ENCODE results near the gene TRO.
A peak's percentile ranks its signal among the peaks of the same experiment; 100 is the strongest.

Gene TRO, protein sequence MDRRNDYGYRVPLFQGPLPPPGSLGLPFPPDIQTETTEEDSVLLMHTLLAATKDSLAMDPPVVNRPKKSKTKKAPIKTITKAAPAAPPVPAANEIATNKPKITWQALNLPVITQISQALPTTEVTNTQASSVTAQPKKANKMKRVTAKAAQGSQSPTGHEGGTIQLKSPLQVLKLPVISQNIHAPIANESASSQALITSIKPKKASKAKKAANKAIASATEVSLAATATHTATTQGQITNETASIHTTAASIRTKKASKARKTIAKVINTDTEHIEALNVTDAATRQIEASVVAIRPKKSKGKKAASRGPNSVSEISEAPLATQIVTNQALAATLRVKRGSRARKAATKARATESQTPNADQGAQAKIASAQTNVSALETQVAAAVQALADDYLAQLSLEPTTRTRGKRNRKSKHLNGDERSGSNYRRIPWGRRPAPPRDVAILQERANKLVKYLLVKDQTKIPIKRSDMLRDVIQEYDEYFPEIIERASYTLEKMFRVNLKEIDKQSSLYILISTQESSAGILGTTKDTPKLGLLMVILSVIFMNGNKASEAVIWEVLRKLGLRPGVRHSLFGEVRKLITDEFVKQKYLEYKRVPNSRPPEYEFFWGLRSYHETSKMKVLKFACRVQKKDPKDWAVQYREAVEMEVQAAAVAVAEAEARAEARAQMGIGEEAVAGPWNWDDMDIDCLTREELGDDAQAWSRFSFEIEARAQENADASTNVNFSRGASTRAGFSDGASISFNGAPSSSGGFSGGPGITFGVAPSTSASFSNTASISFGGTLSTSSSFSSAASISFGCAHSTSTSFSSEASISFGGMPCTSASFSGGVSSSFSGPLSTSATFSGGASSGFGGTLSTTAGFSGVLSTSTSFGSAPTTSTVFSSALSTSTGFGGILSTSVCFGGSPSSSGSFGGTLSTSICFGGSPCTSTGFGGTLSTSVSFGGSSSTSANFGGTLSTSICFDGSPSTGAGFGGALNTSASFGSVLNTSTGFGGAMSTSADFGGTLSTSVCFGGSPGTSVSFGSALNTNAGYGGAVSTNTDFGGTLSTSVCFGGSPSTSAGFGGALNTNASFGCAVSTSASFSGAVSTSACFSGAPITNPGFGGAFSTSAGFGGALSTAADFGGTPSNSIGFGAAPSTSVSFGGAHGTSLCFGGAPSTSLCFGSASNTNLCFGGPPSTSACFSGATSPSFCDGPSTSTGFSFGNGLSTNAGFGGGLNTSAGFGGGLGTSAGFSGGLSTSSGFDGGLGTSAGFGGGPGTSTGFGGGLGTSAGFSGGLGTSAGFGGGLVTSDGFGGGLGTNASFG (N-terminal part only)

DNA sequence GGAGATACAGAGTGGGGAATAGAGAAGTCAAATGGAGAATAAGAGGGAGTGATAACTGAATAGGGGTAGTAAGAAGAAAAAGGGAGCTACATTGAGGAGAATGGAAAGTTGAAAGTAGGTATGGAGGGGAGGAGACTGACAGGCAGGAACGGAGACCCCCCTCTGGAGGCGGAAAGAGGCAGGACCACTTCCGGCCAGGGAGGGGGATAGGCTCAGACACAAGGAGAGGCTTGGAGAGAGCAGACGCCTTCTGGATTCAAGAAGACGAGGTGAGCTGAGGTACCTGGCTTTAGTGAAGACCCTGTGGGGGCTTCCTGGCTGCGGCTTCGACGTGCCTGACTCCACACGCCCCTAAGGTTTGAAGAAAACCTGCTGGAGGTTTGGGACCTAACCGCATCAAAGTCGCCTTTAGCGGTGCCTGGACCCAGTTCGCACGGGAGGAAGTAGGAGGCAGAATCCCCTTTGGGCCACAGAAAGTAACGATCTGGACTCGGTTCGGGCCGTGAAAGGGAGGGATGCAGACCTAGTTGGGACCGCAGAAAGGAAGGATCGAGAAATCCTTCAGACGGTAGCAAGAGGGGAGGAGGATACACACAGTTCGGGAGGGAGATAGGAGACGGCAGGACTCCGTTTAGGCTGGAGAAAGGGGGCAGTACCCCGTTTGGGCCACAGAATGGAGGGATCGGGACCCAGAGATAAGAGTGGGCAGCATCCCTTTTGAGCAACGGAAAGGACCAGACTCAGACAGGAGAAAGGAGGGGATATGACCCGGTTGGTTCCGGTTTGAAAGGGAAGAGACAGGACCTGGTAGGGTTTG, at the start of gene TRO:
Gene TRO, plus strand, starts transcription at position 215 of the 817 bp plus-strand sequence. CDS start 1,423 bp downstream, outside the sequence.
- peak; percentile 45 for DNase-seq

DNA sequence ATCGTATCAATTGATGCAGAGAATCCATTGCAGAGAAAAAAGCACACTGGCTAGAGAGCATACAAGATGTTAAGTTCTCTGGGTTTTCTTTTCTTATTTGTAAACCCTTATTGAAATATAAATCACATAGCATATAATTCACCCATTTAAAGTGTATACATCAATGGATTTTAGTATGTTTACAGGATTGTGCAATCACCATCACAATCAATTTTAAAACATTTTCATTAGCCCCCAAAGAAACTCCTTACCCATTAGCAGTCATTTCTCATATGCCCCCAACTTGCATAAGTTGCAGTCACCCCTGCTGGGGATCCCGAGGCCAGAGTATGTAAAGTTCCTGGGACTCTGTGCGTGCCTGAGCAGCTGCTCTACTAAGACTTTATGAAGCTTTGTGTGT, 34.9 kb upstream of the TRO start:
- DNase-seq, result no peak

DNA sequence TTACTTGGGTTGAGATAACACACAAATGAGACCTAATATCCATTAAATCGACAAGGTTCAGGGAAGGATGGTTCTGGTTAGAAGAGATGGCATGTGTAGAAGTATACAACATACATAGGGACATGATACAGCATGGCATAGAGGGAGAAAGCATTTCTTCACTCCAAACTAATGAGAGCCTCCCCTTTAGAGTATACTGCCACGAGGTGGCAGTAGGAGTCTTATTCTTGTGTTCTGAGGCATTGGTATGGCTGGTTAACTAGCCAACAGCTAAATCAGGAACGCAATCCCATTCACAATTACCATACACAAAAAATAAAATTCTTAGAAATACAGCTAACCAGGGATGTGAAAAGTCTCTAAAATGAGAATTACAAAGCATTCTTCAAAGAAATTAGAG, 29.1 kb upstream of the TRO start:
- DNase-seq, result no peak

DNA sequence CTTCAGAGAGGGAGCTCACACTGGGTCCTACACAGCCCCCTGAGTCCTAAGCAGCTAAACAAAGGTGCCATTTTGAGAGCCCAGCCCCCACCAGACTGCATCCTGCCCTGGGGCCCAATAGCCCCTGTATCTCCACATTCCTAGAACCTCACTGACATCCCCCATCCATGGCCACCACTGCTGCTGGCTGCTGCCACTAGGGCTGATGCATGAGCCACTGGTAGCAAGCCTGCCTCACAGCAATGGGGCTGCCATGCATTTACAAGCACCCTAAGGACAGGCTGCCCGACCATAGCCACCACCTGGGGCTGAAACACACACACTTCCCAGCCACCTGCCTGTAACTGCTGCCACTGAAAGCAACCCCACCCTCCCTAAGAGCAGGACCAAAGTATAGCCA, 26.5 kb upstream of the TRO start:
- DNase-seq, result no peak

DNA sequence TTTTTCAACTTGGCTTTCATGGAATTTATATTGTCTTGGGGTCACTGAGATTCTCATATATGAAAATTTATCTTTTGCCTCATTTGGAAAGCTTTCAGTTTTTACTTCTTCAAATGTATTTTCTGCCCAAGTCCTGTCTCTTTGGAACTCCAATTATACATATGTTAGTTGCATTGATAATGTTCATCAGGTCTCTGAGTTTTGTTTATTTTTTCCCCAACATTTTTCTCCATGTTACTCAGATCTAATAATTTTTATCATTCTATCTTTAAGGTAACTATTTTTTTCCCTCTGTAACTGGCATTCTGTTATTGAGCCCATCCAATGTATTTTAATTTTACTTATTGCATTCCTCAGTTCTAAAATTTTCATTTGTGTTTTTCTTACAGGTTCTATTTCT, 10.7 kb upstream of the TRO start:
- DNase-seq, result no peak

DNA sequence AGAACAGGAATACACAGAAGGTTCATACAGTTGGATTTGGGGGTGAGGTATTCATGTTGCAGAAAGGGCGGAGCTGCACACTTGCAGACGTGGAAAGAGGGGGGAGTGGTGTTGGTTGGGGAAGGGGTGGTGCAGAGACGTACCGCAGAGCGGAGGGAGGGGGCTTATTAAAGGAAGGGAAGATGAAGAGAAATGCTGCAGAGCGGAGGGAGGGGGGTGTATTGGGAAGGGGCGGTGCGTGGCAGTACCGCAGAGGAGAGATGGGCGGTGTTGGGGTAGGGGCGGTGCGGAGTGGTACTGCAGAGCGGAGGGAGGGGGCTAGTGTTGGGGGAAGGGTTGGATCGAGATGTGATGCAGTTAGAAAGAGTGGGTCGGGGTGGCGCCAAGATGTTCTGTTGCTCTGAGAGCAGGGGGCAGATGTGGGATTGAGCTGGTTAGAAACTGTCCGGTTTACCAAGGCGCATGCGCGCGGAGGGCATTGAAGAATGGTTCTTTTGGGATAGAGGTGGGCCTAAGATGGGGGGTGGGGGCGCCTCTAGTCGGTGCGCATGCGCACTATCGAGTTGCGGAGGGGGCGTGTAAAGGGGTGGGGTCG, 900 bp downstream of the TRO start:
- DNase-seq, result peak; percentile 88

DNA sequence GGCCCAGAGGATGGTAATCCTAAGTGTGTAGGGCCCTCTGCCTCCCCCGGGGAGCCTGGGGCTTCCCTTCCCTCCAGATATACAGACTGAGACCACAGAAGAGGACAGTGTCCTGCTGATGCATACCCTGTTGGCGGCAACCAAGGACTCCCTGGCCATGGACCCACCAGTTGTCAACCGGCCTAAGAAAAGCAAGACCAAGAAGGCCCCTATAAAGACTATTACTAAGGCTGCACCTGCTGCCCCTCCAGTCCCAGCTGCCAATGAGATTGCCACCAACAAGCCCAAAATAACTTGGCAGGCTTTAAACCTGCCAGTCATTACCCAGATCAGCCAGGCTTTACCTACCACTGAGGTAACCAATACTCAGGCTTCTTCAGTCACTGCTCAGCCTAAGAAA, 1.9 kb downstream of the TRO start:
- no peak for DNase-seq

DNA sequence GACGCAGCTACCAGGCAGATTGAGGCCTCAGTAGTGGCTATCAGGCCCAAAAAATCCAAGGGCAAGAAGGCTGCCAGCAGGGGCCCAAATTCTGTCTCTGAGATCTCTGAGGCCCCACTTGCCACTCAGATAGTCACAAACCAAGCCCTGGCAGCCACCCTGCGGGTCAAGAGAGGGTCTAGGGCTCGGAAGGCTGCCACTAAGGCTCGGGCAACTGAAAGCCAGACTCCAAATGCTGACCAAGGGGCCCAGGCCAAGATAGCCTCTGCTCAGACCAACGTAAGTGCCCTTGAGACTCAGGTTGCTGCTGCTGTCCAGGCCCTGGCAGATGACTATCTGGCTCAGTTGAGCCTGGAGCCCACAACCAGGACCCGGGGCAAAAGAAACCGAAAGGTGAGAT, 2.8 kb downstream of the TRO start:
- no peak for DNase-seq

DNA sequence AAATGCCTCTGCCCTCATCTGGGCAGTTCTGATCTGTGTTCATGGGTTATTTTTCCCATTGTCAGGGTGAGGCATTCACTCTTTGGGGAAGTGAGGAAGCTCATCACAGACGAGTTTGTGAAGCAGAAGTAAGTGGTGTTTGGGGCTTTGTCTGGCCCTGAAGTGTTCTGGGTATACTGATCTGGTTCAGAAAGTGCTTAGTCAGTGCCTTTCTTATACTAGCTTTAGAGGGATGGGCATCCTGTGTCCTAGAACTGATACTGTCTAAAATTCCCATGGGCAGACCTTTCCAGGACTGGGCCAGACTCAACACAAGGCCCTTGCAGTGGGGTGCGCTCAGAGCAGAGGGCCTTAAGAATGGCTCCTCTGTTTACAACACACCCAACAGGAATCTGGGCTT, 6.4 kb downstream of the TRO start:
- no peak for DNase-seq

DNA sequence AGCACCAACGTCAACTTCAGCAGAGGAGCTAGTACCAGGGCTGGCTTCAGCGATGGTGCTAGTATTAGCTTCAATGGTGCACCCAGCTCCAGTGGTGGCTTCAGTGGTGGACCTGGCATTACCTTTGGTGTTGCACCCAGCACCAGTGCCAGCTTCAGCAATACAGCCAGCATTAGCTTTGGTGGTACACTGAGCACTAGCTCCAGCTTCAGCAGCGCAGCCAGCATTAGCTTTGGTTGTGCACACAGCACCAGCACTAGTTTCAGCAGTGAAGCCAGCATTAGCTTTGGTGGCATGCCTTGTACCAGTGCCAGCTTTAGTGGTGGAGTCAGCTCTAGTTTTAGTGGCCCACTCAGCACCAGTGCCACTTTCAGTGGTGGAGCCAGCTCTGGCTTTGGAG, 8.3 kb downstream of the TRO start:
- no peak for DNase-seq

DNA sequence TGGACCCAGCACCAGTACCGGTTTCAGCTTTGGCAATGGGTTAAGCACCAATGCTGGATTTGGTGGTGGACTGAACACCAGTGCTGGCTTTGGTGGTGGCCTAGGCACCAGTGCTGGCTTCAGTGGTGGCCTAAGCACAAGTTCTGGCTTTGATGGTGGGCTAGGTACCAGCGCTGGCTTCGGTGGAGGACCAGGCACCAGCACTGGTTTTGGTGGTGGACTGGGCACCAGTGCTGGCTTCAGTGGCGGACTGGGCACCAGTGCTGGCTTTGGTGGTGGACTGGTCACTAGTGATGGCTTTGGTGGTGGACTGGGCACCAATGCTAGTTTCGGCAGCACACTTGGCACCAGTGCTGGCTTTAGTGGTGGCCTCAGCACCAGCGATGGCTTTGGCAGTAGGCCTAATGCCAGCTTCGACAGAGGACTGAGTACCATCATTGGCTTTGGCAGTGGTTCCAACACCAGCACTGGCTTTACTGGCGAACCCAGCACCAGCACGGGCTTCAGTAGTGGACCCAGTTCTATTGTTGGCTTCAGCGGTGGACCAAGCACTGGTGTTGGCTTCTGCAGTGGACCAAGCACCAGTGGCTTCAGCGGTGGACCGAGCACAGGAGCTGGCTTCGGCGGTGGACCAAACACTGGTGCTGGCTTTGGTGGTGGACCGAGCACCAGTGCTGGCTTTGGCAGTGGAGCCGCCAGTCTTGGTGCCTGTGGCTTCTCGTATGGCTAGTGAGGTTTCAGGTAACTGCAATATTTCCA, 9.8 kb downstream of the TRO start:
- DNase-seq, result no peak

DNA sequence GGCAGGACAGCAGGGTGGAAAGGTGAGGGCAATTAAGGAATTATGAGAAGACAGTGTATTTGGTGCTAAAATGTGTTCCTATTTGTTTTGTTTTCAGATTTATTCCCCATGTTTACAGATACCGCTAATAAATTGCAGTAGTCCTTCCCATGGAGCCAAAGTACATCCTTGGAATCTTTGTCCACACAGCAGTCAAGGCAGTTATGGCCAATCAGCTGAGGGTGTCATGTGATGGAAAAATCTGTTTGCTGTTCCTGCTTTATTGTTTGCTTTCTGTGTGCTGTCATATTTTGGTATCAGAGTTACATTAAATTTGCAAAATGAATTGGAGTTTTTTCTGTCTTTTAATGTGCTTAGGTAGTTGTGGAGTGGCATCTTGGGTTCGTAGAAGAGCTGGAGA, 10.5 kb downstream of the TRO start:
- DNase-seq, result no peak

DNA sequence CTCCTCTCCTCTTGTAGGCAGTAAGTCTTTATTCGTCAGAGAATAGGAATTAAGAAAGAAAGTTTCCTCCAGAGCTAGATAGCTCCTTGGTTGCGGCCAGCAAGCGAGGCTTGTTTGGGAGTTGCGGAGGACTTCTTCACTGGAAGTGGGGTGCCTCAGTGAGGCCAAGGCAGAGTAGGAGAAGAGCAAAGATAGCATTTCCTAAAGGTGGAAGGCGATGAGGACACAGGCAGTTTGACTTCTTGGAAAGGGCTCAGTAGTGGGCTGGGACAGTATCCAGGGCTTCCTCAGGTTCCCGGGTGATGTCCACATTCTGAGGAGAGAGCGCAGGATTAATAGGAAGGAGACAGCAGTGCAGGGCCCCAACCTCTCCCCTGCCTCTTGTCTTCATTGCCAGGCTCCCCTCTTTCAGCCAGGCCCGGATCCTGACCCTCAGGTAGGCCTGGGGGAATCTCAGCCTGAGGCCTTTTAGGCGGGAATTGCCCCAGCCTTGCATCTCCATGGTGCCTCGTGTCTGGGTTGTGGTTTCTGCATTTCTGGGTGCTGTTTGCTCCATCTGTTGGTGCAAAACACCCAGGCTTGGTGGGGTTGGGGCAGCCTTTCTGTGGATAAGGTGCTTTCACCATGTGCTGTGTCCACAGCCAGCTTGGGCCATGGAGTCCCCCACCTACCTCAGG, 12.7 kb downstream of the TRO start:
- no peak for DNase-seq

DNA sequence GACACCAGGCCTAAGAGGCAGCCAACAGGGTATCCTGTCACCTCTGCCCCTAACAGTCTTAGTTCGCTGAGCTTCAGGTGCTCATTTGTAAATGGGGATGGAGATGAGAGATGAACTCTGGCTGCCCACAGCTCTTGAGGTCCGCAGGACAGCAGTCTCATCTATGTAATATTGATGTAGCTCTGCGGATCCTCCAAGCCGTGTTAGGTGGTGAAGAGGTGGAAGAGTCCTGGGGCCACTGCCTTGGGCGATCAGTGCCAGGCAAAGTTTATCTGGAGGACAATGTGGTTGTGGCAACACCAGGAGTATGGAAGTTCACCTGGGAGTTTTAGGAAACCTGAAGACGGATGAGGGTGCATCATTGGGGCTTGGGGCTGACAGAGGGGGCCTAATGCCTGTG, 13.4 kb downstream of the TRO start:
- DNase-seq, result no peak

DNA sequence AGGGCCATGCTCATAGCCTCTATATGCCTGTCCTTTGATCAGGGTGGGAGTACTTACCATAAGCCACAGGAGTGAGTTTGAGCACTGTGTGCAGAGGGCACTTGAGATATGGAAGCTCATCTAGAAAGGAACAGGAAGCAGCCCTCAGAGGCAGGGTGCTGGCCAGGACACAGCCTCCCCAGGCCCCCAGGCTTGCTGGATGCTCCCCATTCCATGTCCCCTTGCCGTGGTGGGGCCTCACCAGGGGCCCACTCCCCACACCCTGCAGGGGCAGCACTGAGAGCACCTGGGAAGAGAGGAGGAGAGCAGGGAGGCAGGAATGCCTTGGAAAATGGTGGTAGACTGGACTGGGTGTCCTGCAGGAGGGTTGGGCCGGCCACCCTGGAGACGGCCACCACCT, 14.3 kb downstream of the TRO start:
- DNase-seq, result no peak

DNA sequence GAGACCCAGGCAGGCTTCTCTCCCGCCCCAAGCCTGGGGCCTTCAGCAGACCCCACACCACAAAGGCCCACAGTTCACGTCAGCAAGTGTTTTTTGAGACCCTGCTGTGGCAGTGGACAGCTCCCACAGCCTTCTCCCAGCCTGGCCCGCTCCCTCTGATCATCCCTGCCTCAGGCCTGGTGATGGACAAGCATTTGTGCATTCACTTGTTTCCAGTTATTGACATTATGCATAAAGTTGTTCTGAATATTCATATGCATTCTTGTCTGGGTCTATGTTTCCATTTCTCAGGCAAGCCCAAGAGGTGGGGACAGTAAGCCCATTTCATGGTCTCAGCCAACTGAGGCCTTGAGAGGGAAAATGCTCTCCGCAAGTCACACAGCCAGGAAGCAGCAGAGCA, 14.7 kb downstream of the TRO start:
- no peak for DNase-seq

DNA sequence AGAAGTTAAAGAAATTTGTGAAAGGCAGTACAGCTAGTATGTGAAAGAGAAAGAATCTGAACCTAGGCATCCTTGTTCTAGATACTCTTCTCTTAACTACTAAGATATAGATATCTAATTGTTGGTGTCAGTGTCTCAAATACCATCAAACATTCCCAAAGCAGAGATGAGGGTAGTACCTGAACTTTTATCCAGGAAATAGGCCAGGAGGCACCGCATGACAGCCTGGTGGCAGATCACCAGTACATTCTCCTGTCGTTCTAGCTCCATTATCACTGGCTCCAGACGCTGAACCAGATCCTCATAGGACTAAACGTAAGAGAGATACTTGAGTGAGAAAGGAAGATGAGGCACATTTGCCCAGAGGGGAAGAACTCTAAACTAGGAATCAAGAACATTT, 16.8 kb downstream of the TRO start:
- DNase-seq, result no peak

DNA sequence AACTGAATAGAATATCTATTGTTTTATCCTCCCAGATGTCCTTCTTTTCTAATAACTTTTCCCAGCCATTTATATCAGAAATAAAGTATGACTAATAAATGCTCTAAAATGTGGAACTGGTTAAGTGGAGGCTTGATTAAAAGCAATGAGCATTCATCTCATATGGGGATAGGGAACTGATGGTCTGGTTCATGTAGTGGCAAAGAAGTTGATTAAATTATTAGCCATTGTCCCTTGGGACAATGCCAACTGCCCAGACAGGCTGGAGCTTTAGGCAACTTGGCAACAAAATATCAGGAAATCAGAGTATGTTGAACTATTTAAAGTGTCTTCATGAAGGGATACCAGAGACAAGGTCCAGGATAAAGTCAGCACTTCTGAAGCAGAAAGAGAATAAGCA, 24.2 kb downstream of the TRO start:
- no peak for DNase-seq

DNA sequence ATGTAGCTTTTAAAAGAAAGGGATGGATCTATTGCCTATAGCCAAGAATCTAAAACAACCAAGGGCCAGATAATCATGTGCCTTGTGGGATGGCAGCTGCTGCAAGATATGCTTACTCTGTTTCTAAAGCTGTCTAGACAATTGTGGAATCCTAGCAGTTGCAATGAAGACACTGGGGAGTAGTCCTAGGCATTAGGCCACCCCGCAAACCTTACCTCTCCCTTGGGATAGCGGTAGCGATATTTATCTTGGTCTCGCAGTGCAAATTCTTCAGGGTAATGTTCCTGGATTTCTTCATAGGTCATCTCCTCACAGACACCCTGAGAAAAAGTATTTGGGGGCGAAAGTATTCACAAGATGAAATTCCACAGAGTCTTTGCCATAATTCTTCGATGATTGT, 24.6 kb downstream of the TRO start:
- DNase-seq, result no peak

DNA sequence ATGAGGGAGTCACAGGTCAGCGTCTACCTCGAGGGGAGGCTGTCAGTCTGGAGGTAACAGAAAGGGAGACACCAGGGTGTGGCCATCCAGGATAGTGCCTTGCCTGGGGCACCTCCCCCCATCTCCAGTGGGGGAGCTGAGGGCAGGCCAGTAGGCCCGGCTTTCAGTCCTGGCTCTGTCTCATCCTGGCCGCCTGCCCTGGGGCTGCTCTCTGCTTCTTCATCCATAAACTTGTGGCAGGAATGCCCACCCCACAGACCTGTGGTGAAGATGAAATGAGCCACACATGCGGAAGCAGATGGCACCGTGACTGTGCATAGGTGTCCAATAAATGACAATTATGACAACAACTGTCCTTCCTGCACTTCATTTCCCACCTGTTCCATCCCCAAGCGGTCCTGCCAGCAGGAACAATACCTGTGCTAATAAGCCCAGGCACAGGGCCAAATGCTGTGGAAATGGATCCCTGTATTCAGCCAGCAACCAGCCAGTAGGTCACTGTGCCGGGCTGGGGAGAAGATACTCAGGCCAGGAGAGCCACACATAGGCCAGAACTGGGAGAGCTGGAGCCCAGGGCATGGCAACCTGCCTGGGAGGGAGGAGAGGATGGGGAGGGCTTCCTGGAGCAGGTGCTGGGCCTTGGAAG, 30.2 kb downstream of the TRO start:
- peak; percentile 49 for DNase-seq

All from NCI-H1436 (cell line).